HuH-7 (cell line): ENCODE measurements around the gene TSPYL1.

Experiments used
- DNase-seq: peaks from one replicate; pipeline ENCODE4 v3.0.0; 2011; ENCODE audit warnings: low spot score

The TSPYL1 gene

DNA sequence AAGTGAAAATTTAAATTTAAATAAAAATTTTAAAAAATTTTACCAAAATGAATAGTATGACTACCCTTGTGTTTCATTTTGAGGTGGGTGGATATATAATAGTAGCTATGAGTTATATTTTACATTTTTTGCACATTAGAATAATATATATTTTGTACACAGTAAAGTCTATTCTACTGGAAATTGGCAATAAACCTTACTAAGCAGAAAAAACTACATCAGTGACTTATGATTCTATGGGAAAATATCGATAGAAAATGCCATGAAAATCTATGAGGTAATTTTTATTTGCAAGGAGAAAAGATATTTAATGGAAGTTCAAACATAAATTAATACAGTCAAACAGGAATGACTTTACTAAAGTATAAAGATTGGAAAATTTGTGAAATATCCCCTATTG, 23.0 kb downstream of the TSPYL1 start:
- no peak for DNase-seq

GRCh38 chr6:116255246-116255800, 24.4 kb downstream of the TSPYL1 start:
- peak; percentile 49 for DNase-seq

GRCh38 chr6:116254297-116255056, 25.3 kb downstream of the TSPYL1 start:
- no peak for DNase-seq

- DNase-seq, result peak; percentile 86
These were observed 26.0 kb downstream of the TSPYL1 start, which contains the start of gene TSPYL4 for GRCh38 chr6:116253505-116254296. TSS of gene TSPYL4 (minus strand) at chr6:116254075. CDS start at chr6:116254008, 67 bp downstream.

DNA sequence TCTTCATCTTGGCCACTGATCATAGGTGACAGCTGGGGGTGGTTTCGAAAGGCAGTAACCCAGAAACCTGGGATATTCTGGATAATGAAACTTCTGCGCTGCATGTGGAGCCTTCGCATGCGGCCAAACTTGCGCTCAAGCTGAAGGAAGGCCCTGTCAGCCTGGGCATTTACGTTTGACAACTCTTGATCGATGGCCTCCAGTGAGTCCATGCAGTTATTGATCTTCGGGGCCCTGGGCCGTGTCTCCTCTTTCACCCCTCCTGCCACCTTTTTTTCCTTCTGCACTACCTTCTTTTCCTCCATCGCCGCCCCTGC, 26.6 kb downstream of the TSPYL1 start:
- no peak for DNase-seq

GRCh38 chr6:116251568-116252384, 28.0 kb downstream of the TSPYL1 start:
- DNase-seq, result no peak

- no peak for DNase-seq
These were observed 31.2 kb downstream of the TSPYL1 start for GRCh38 chr6:116248577-116248976.

- DNase-seq, result peak; percentile 48
These were observed 32.4 kb downstream of the TSPYL1 start for GRCh38 chr6:116247285-116247684.

DNA sequence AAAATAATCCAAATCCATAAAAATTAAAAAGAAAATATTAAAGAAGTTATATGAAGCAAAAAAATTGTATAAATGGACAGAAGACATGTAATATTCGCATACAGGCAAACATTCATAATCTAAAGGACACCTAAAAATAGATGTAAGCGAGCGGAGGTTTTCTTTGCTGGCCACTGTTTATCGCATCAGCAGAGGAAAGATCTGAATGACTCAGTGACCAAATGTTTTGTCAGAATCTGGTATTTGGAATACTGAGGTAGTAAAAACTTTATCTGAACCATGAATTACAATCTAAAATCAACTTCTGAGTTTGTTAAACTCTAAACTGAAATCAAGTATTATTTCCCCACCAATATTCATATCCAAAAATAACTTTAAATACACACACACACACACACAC, 33.6 kb downstream of the TSPYL1 start:
- no peak for DNase-seq

GRCh38 chr6:116244284-116244683, 35.4 kb downstream of the TSPYL1 start:
- no peak for DNase-seq

DNA sequence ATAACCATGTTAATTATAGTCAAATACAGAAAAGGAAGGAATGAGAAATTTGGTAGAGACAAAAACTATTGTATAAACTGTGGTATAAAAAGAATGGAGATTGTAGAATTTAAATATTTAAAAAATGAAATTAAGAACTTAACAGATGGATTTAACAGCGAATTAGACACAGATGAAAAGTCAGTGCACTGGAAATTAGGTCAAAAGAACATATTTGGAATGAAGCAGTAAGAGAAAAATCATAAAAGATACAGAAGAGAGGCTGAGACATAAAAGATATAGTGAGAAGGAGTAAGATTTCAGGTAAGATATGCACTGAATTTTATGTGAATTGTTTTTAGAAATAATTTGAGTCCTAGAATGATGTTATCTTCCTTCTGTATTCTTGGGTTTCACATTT, 39.9 kb downstream of the TSPYL1 start:
- no peak for DNase-seq

- no peak for DNase-seq
These were observed 40.5 kb downstream of the TSPYL1 start for GRCh38 chr6:116239256-116239655.

DNA sequence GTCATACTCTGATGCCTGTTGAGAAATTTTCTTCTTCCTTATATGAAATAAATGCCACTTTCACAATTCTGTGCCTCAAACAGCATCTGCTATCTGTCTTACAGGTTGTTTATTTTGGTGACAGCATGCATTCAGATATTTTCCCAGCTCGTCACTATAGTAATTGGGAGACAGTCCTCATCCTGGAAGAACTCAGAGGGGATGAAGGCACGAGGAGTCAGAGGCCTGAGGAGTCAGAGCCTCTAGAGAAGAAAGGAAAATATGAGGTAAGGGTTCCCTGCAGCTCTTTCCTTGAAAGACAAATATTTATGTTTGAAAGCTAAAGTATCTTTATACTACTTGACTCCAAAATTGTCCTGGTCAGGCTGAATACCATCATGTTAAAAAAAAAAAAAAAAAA, 41.6 kb downstream of the TSPYL1 start:
- no peak for DNase-seq

- DNase-seq, result no peak
These were observed 45.0 kb downstream of the TSPYL1 start for GRCh38 chr6:116234689-116235088.

DNA sequence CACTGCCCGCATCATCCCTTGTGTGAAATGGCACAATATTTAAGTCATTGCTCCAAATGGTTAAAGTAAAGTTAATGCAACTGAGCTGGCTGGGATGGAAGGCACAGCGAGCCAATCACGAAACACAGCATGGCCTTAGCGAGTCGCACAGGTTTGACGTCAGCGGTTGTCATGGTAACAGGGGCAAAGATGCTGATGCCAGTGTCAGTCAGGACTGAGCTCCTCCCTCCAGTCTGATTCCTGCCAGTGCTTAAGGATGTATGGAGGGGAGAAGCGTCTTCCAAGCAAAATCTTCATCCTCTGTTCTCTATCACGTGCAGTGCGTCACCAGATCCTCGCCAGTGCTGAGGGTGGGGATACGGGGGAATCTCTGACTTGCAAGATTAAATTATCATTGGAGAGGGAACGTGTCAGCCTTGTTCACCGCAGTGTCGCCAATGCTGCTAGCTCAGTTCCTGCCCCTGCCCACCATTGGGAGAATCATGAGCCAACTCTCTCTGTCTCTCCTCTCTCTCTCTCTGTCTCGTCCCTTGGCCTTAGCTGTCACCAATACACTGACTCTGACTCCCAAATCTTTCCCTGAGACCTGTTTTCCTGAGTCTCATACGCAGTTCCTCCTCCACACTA, 50.3 kb downstream of the TSPYL1 start:
- DNase-seq, result no peak
